HCT116 (cell line): ENCODE data around the gene PHKG2. TPM values are rescaled to one million over a fixed set of nuclear protein-coding genes. Genes with fewer than 3 reads are reported as not detected.

Experiments used
- ATAC-seq: fragments of 200-7000 bp; cut with Tn5 transposase; 2 replicates; pipeline ENCODE4 v1.9.1; 2020; ENCODE audit warnings: mild to moderate bottlenecking, moderate library complexity
- BruUV-seq: library from RNA; stranded (reverse); fragments of 400-500 nt; replicated peaks from 2 replicates; lab custom pipeline; 2021; lab: Mats Ljungman, UMichigan
- CTCF ChIA-PET: fragments of 300-600 bp; sonication (Branson Sonifier 250); formaldehyde crosslinking; loops from one replicate; lab custom pipeline; 2021; ENCODE audit warnings: antibody characterized with exemption; lab: Charles Lee
- POLR2A ChIA-PET: fragments of 300-600, 350-600 bp; sonication (Branson Sonifier 250); formaldehyde crosslinking; loops from one replicate; lab custom pipeline; 2021; ENCODE audit warnings: antibody characterized with exemption; lab: Charles Lee
- RAD21 ChIA-PET, 2 experiments: fragments of 300-600 bp; sonication (Branson Sonifier 250); formaldehyde crosslinking; loops; one replicate each; lab custom pipeline; 2023; ENCODE audit warnings: low total read pairs in 2 of 2; ENCODE audit not compliant: uncharacterized antibody in 2 of 2, unreplicated experiment in 2 of 2, low non-redundant PET in 1 of 2; lab: Charles Lee
- DNase-seq: peaks from one replicate; pipeline ENCODE4 v3.0.0-alpha.2; 2010; ENCODE audit warnings: low read depth, low spot score
- H2AFZ ChIP-seq: fragments of 200-600 bp; shearing (Covaris generic), sonication (generic); 2 replicates; pipeline ENCODE4 v1.6.1; 2017; ENCODE audit warnings: low read depth, mixed run types, mixed read lengths, antibody characterized with exemption, low read length; ENCODE audit not compliant: poor library complexity, severe bottlenecking
- H3K27ac ChIP-seq: 2 replicates; pipeline ENCODE4 v1.5.1; 2012; ENCODE audit warnings: low read depth, low read length
- H3K27me3 ChIP-seq: fragments of 200-600 bp; sonication (generic); 2 replicates; pipeline ENCODE4 v1.6.1; 2016; ENCODE audit warnings: mixed run types, low read length, mixed read lengths; ENCODE audit not compliant: insufficient read depth
- H3K36me3 ChIP-seq, 2 experiments: fragments of 200-500 bp in 1 of 2; fragments of 200-600 bp in 1 of 2; sonication (Bioruptor generic) in 1 of 2; sonication (generic) in 1 of 2; 2 replicates each; pipeline versions ENCODE4 v1.5.1 to v1.6.1; 2014 to 2016; ENCODE audit warnings: low read length in 2 of 2, inconsistent platforms in 1 of 2, mixed read lengths in 1 of 2, mixed run types in 1 of 2; ENCODE audit not compliant: insufficient read depth in 2 of 2, control insufficient read depth in 1 of 2
- H3K4me1 ChIP-seq, 2 experiments: fragments of 200-600 bp in 1 of 2; sonication (generic) in 1 of 2; 2 replicates each; pipeline versions ENCODE4 v1.5.1 to v1.6.1; 2012 to 2017; ENCODE audit warnings: low read length in 2 of 2, inconsistent platforms in 1 of 2, mild to moderate bottlenecking in 1 of 2, mixed read lengths in 1 of 2, mixed run types in 1 of 2, moderate library complexity in 1 of 2; ENCODE audit not compliant: insufficient read depth in 2 of 2, control insufficient read depth in 1 of 2
- H3K4me2 ChIP-seq: fragments of 200-600 bp; sonication (generic); 2 replicates; pipeline ENCODE4 v1.6.1; 2017; ENCODE audit warnings: mixed run types, low read length, mixed read lengths
- H3K4me3 ChIP-seq, 2 experiments: fragments of 200-600 bp in 1 of 2; sonication (generic) in 1 of 2; replicated peaks in 1 of 2; 2 replicates each; pipeline ENCODE4 v1.5.1; 2011 to 2016; ENCODE audit warnings: low read length in 2 of 2, control low read depth in 1 of 2, low read depth in 1 of 2, mild to moderate bottlenecking in 1 of 2, mixed read lengths in 1 of 2, mixed run types in 1 of 2
- H3K79me2 ChIP-seq: fragments of 200-600 bp; sonication (generic); 2 replicates; pipeline ENCODE4 v1.6.1; 2017; ENCODE audit warnings: mild to moderate bottlenecking, mixed run types, low read length, moderate library complexity, mixed read lengths; ENCODE audit not compliant: insufficient read depth
- H3K9ac ChIP-seq: fragments of 200-600 bp; sonication (generic); 2 replicates; pipeline ENCODE4 v1.6.1; 2016; ENCODE audit warnings: low read length, mixed read lengths
- H3K9me2 ChIP-seq: fragments of 200-600 bp; sonication (generic), shearing (Covaris generic); 2 replicates; pipeline ENCODE4 v1.6.1; 2017; ENCODE audit warnings: mixed run types, mild to moderate bottlenecking, moderate library complexity; ENCODE audit not compliant: insufficient read depth
- H3K9me3 ChIP-seq, 2 experiments: fragments of 200-500 bp in 1 of 2; fragments of 200-600 bp in 1 of 2; sonication (Bioruptor generic) in 1 of 2; sonication (generic) in 1 of 2; 2 replicates each; pipeline ENCODE4 v1.6.1; 2014 to 2017; ENCODE audit warnings: low read length in 2 of 2, mixed read lengths in 2 of 2, inconsistent platforms in 1 of 2, low read depth in 1 of 2, mild to moderate bottlenecking in 1 of 2, mixed run types in 1 of 2, moderate library complexity in 1 of 2; ENCODE audit not compliant: control insufficient read depth in 1 of 2, insufficient read depth in 1 of 2
- H4K20me1 ChIP-seq: fragments of 200-600 bp; sonication (generic), shearing (Covaris generic); 2 replicates; pipeline ENCODE4 v1.6.1; 2017; ENCODE audit warnings: mixed run types, mild to moderate bottlenecking, moderate library complexity; ENCODE audit not compliant: insufficient read depth
- ATF3 ChIP-seq: IDR thresholded peaks from 2 replicates; pipeline ENCODE4 v1.6.1; 2012
- CEBPB ChIP-seq: IDR thresholded peaks from 2 replicates; pipeline ENCODE4 v1.6.1; 2012; ENCODE audit warnings: low read depth
- CTCF ChIP-seq, 3 experiments: fragments of 200-600 bp in 1 of 3; sonication (generic) in 1 of 3; IDR thresholded peaks in 2 of 3; conservative IDR thresholded peaks in 1 of 3; 2 replicates each; pipeline ENCODE4 v1.5.1; 2012 to 2017; ENCODE audit warnings: low read depth in 2 of 3, low read length in 2 of 3, antibody characterized with exemption in 1 of 3, borderline replicate concordance in 1 of 3, control low read depth in 1 of 3, mild to moderate bottlenecking in 1 of 3, mixed read lengths in 1 of 3, mixed run types in 1 of 3, moderate library complexity in 1 of 3; ENCODE audit not compliant: insufficient read depth in 1 of 3
- ELF1 ChIP-seq: IDR thresholded peaks from 2 replicates; pipeline ENCODE4 v1.6.1; 2012; ENCODE audit warnings: low read depth, borderline replicate concordance
- EZH2 ChIP-seq: fragments of 200-600 bp; sonication (generic); IDR thresholded peaks from 2 replicates; pipeline ENCODE4 v1.6.1; 2017; ENCODE audit warnings: antibody characterized with exemption, mixed run types
- FOSL1 ChIP-seq: IDR thresholded peaks from 2 replicates; pipeline ENCODE4 v1.6.1; 2012; ENCODE audit warnings: low read depth
- JUND ChIP-seq: IDR thresholded peaks from 2 replicates; pipeline ENCODE4 v1.6.1; 2012
- MAX ChIP-seq: IDR thresholded peaks from 2 replicates; pipeline ENCODE4 v1.6.1; 2012
- POLR2A ChIP-seq: IDR thresholded peaks from 2 replicates; pipeline ENCODE4 v1.7.0; 2011; ENCODE audit warnings: borderline replicate concordance; ENCODE audit not compliant: insufficient read depth, insufficient read length; ENCODE audit errors: extremely low read depth
- POLR2AphosphoS5 ChIP-seq: IDR thresholded peaks from 2 replicates; pipeline ENCODE4 v1.6.1; 2011; ENCODE audit warnings: mild to moderate bottlenecking, low read depth, low read length, moderate library complexity
- REST ChIP-seq: IDR thresholded peaks from 2 replicates; pipeline ENCODE4 v1.6.1; 2012; ENCODE audit warnings: low read depth
- SP1 ChIP-seq: IDR thresholded peaks from 2 replicates; pipeline ENCODE4 v1.6.1; 2012; ENCODE audit warnings: low read depth
- SRF ChIP-seq: IDR thresholded peaks from 2 replicates; pipeline ENCODE4 v1.6.1; 2012; ENCODE audit warnings: low read depth
- ZBTB33 ChIP-seq: IDR thresholded peaks from 2 replicates; pipeline ENCODE4 v1.6.1; 2011; ENCODE audit warnings: mild to moderate bottlenecking, low read length, moderate library complexity; ENCODE audit not compliant: insufficient replicate concordance; ENCODE audit errors: extremely low read depth
- ZNF274 ChIP-seq: fragments of 200-500 bp; sonication (Bioruptor generic); IDR thresholded peaks from 2 replicates; pipeline ENCODE4 v1.6.1; 2014; ENCODE audit warnings: mild to moderate bottlenecking, low read depth, low read length, inconsistent platforms
- intact Hi-C: fragments of 100-400 bp; cut with micrococcal nuclease; formaldehyde crosslinking; loops from 2 replicates; pipeline ENCODE4 v1.10.0; 2022
- total RNA-seq: library from RNA; stranded (reverse); gene quantifications from one replicate; pipeline ENCODE4 v1.2.1, GENCODE V29; 2021; ENCODE audit not compliant: unreplicated experiment

PHKG2 gene
- total RNA-seq, 1 experiment from 2014 or later = 32.6 TPM

GRCh38 chr16:30766206-30766932, 18.1 kb downstream of the PHKG2 start (continued):
- no peak for TF ChIP-seq REST
- no peak for TF ChIP-seq MAX

- Histone ChIP-seq H3K79me2 (peaks cover 33% of the 10 kb centered on the region), H3K9me3 (no peaks in the 10 kb centered on the region), H3K27ac (no peak overlapping the region), H3K4me1 (peaks cover 6 to 12% of the 10 kb centered on the region in 2 experiments; a peak in 2 of 4 replicates), H3K36me3 (peaks cover 55 to 64% of the 10 kb centered on the region in 2 experiments), H3K9ac (no peak overlapping the region), H3K4me2 (no peak overlapping the region), H2AFZ (no peak overlapping the region), H4K20me1 (no peaks in the 10 kb centered on the region), H3K4me3 (no peak overlapping the region), H3K27me3 (no peaks in the 10 kb centered on the region), H3K9me2 (no peaks in the 10 kb centered on the region)
- DNase-seq = no peak
- no peak for ATAC-seq
- RAD21 ChIA-PET = no interaction called here
- POLR2A ChIA-PET = no interaction called here
- CTCF ChIA-PET = no interaction called here
- TF ChIP-seq POLR2A = no peak
- TF ChIP-seq ZBTB33 = no peak
- no peak for TF ChIP-seq CEBPB
- no peak for TF ChIP-seq POLR2AphosphoS5
- TF ChIP-seq ATF3 = no peak
- TF ChIP-seq SP1 = no peak
- no peak for TF ChIP-seq JUND
- no peak for TF ChIP-seq MAX
- TF ChIP-seq FOSL1 = no peak
- TF ChIP-seq SRF = no peak
- TF ChIP-seq EZH2 = no peak
- no peak for TF ChIP-seq ELF1
- no peak for TF ChIP-seq ZNF274
- no peak for TF ChIP-seq CTCF (IDR thresholded peaks at IDR 0.05 in 2 of 3, conservative IDR thresholded peaks at IDR 0.05 in 1 of 3; ENCODE audit: borderline replicate concordance in 1 of 3, insufficient read depth in 1 of 3, low read depth in 2 of 3, low read length in 2 of 3)
- intact Hi-C loops = no loop called here
- no TSS peak for BruUV-seq
Measured at GRCh38 chr16:30766933-30767284, 18.7 kb downstream of the PHKG2 start.
